NB4 (cell line): ENCODE data around the gene SART3.
A peak's percentile ranks its signal among the peaks of the same experiment; 100 is the strongest.

ENCODE experiments used
- DNase-seq: peaks from one replicate; pipeline ENCODE4 v3.0.0; 2010; ENCODE audit warnings: low read depth
- H3K4me3 ChIP-seq: one replicate; pipeline ENCODE4 v1.5.1; 2011; ENCODE audit warnings: mild to moderate bottlenecking, low read depth, low read length, moderate library complexity
- MYC ChIP-seq: IDR thresholded peaks from 2 replicates; pipeline ENCODE4 v1.6.1; 2011; ENCODE audit warnings: low read depth, low read length
- POLR2A ChIP-seq: IDR thresholded peaks from 2 replicates; pipeline ENCODE4 v1.6.1; 2011; ENCODE audit warnings: mild to moderate bottlenecking; ENCODE audit not compliant: insufficient read length; ENCODE audit errors: extremely low read depth
- TF ChIP-seq, protein P1 (sequence below): IDR thresholded peaks from one replicate; pipeline ENCODE4 v1.5.1; 2012; ENCODE audit warnings: low read depth, low read length
- TF ChIP-seq, protein P2 (sequence below): IDR thresholded peaks from 2 replicates; pipeline ENCODE4 v1.6.1; 2011; ENCODE audit warnings: low read depth, low read length

Gene SART3

GRCh38 chr12:108478611-108479206 lies 82.3 kb downstream of the SART3 start:
- H3K4me3 ChIP-seq: no peak overlapping the region
- TF ChIP-seq, protein P1, sequence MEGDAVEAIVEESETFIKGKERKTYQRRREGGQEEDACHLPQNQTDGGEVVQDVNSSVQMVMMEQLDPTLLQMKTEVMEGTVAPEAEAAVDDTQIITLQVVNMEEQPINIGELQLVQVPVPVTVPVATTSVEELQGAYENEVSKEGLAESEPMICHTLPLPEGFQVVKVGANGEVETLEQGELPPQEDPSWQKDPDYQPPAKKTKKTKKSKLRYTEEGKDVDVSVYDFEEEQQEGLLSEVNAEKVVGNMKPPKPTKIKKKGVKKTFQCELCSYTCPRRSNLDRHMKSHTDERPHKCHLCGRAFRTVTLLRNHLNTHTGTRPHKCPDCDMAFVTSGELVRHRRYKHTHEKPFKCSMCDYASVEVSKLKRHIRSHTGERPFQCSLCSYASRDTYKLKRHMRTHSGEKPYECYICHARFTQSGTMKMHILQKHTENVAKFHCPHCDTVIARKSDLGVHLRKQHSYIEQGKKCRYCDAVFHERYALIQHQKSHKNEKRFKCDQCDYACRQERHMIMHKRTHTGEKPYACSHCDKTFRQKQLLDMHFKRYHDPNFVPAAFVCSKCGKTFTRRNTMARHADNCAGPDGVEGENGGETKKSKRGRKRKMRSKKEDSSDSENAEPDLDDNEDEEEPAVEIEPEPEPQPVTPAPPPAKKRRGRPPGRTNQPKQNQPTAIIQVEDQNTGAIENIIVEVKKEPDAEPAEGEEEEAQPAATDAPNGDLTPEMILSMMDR: no peak
- TF ChIP-seq, protein P2, sequence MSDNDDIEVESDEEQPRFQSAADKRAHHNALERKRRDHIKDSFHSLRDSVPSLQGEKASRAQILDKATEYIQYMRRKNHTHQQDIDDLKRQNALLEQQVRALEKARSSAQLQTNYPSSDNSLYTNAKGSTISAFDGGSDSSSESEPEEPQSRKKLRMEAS: no peak
- TF ChIP-seq POLR2A: no peak
- DNase-seq: peak; percentile 44

GRCh38 chr12:108477881-108478259 lies 83.1 kb downstream of the SART3 start:
- TF ChIP-seq, protein P1: no peak
- TF ChIP-seq, protein P2: no peak
- DNase-seq: no peak
- H3K4me3 ChIP-seq: no peak overlapping the region

GRCh38 chr12:108477055-108477880 lies 83.7 kb downstream of the SART3 start:
- no peak for DNase-seq
- H3K4me3 ChIP-seq: no peak overlapping the region
- TF ChIP-seq, protein P2: no peak
- TF ChIP-seq, protein P1: no peak
- TF ChIP-seq MYC (no peak), POLR2A (no peak)

GRCh38 chr12:108475396-108475795 lies 85.6 kb downstream of the SART3 start:
- no peak overlapping the region for H3K4me3 ChIP-seq
- TF ChIP-seq, protein P2: no peak
- no peak for TF ChIP-seq MYC
- no peak for TF ChIP-seq POLR2A
- TF ChIP-seq, protein P1: no peak
- DNase-seq: no peak

DNA sequence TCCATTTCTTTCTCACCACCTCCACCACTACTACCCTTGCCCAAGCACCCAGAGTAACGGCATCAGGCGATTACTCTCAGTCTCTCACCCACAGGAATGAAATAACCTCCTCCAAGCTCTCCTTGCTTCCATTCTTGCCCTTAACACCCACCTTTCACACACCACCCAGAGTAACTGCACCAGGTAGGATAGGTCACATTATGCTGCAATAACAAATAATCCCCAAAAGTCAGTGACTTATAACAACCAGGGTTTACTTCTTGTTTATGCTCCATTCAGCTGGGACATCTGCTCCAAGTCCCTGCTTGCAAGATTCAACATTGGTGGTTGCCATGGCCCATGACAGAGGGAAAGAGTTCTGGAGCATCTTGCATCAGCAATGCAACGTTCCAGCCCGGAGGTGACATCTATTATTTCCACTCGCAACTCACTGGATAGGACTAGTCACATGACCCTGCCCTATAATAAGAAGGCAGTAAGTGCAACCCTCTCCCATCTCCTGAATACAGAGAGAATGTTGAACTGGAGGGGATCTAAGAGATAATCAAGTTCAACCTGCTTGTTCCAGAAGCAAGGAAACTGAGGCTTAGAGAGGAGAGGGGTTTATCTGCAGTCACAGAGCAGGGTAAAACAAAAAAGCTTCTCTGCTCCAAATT lies 87.4 kb downstream of the SART3 start:
- TF ChIP-seq MYC: no peak
- TF ChIP-seq, protein P1: no peak
- no peak for DNase-seq
- no peak overlapping the region for H3K4me3 ChIP-seq
